Measurements from ENCODE around the gene MX2.
"Not testable (repeated sequence)": the region's sequence is repeated elsewhere in the genome, so short reads cannot be mapped to it uniquely, and the experiment has no call there.

The MX2 gene, protein sequence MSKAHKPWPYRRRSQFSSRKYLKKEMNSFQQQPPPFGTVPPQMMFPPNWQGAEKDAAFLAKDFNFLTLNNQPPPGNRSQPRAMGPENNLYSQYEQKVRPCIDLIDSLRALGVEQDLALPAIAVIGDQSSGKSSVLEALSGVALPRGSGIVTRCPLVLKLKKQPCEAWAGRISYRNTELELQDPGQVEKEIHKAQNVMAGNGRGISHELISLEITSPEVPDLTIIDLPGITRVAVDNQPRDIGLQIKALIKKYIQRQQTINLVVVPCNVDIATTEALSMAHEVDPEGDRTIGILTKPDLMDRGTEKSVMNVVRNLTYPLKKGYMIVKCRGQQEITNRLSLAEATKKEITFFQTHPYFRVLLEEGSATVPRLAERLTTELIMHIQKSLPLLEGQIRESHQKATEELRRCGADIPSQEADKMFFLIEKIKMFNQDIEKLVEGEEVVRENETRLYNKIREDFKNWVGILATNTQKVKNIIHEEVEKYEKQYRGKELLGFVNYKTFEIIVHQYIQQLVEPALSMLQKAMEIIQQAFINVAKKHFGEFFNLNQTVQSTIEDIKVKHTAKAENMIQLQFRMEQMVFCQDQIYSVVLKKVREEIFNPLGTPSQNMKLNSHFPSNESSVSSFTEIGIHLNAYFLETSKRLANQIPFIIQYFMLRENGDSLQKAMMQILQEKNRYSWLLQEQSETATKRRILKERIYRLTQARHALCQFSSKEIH

DNA sequence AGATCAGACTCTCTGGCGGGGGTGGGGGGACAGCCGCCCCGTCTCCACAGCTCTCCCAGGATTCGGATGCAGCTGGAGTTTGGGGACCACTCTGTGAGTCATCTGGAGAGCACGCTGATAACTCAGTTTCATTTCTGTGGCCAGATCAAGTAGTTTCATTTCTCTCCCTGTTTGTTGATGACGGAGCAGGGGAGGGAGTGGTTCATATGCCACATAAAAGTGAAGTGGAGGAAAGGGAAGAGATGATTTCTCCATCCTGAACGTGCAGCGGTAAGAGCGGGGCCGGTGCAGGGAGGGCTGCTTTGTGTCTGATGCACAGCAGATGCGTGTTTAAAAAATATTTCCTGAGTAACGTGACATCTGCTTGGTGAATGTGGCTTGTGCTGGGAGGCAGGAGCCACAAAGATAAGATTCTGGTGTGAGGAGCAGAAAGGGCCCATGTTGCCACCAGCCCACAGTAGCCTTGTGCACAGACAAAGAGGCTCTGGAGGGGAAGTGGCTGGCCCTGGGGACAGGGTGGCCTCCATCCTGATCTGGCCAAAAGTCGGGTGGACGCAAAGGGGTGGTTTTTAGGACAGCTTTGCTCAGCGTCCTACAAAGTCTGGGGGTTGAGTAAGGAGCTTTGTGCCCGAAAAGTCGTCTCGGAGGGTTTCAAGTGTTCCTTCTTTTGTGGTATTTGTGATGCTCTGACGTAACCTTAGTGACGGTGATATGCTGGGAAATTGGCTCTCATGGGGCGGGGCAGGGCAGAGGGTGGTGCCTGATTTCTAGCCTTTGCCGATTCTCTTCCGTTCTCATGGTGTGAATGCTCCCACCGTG lies at the start of gene MX2:
Gene MX2 (plus strand): TSS at position 242 of the 819 bp plus-strand sequence. CDS start 14,880 bp downstream, outside the sequence.
- DNase-seq = peak; percentile 90 to 92

DNA sequence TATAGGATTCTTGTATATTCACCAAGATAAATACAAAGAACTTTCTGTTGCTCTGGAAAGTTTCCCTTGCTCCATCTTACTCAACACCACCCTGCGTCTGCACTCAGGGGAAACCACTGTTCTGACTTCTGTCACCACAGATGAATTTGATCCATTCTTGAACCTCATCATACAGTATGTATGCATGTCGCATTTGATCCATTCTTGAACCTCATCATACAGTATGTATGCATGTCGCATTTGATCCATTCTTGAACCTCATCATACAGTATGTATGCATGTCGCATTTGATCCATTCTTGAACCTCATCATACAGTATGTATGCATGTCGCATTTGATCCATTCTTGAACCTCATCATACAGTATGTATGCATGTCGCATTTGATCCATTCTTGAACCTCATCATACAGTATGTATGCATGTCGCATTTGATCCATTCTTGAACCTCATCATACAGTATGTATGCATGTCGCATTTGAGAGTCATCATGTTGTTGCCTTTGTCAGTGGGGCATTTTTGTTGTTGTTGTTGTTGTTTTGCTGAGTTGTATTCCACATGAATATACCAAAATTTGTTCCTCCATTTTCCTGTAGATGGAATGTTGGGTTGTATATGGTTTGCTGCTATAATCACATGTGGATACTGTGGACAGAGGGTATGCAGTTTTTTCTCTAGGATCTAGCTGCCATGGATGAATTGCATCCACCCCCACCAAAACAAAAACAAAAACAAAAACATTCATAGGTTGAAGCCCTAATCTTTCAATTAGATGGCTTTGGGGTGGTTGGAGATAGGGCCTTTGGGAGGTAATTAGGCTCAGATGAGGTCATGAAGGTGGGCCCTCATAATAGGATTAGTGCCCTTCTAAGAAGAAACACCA lies 48.3 kb upstream of the MX2 start:
- not testable (repeated sequence) for DNase-seq

DNA sequence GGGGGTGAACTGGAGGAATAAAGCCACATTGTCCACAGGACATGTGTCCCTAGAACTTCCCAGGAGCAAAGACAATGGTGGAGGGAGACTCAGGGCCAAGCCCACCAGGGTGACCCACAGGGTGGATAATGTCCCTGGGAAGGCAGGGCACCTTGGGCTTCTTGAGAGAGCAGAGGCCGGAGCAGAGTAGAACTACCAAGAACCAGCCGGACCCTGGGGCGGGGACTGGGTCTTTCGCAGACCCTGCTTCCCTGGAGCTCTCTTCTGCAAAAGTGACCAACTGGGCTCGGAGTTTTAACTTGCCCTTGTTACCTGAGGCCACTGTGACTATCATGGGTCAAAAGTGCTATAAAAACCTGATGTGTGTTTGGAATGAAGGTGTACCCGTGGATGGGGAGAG lies 46.1 kb upstream of the MX2 start:
- DNase-seq = no peak

- DNase-seq = no peak
Observed at GRCh38 chr21:41316200-41317062, 45.4 kb upstream of the MX2 start, which contains the start of gene FAM3B. Gene FAM3B, plus strand, starts transcription at chr21:41316801. Its CDS starts 79 bp downstream, at chr21:41316880.

DNA sequence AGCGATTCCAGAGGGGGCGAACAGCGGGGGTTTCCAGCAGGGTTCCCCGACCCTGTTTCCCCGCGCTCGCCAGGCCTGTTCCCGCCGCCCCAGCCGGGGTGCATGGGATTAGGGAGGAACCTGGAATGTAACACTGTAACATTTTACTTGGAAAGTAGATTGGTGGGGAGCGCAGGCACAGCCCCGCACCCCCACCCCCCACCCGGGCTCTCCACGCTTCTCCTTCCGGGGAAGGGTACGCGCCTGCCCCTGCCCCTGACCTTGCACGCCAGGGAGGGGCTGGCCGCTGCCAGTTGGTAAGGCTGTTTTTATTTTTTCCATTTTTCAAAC lies 44.8 kb upstream of the MX2 start:
- DNase-seq = no peak

DNA sequence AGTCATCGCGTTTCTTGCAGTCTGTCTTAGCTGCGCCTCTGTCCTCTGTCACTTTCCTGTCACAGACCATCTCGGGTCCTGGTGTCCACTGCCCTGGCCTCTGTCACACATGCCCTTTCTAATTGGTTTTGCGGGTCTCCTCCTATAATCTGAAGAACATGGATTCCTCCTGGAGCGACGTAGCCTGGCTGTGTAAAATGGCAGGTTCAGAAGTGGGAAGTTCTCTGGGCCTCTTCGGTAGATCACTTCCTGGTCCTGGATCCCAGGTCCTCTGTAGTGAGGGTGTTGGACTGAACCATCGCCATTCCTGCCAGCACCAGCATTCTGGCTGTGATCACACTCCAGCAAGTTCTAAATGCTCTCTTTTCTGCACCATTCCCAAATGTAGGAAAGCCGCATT lies 44.4 kb upstream of the MX2 start:
- DNase-seq = no peak

- no peak for DNase-seq
Observed at GRCh38 chr21:41318218-41318617, 43.6 kb upstream of the MX2 start.

- DNase-seq = no peak
Observed at GRCh38 chr21:41319273-41319672, 42.6 kb upstream of the MX2 start.

DNA sequence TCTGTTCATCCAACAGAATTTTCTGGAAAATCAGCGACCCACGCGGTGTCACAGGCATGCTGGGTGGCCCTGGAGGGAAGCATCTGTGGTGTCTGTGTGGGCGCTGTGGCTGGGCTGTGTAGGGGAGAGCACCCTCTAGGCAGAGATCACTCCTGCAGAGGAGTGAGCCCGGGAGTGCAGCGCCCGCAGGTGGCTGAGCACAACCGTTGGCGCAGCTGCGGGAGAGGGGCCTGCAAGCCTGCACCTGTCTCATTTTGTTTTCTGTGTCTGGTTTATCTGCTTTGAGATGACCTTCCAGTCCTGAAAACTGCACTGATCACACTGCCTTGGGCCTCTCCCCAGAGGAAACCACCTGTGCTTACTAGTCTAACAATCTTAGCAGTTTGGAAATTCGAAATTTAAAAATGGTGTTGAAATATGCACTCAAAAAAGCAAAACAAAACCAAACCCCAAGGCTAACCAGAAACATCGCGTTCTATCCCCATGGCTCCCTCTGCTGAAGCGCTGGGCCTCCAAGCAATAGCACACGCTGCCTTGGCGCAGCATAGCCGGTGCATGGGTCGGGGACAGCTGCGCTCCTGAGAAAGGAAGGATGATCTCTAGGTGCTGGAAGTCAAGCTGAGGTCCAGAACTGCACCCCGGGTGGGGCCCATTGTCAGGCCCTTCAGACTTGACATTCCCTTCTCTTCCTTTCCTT lies 40.5 kb upstream of the MX2 start:
- DNase-seq = peak in 1 of 2 donors; percentile 2

DNA sequence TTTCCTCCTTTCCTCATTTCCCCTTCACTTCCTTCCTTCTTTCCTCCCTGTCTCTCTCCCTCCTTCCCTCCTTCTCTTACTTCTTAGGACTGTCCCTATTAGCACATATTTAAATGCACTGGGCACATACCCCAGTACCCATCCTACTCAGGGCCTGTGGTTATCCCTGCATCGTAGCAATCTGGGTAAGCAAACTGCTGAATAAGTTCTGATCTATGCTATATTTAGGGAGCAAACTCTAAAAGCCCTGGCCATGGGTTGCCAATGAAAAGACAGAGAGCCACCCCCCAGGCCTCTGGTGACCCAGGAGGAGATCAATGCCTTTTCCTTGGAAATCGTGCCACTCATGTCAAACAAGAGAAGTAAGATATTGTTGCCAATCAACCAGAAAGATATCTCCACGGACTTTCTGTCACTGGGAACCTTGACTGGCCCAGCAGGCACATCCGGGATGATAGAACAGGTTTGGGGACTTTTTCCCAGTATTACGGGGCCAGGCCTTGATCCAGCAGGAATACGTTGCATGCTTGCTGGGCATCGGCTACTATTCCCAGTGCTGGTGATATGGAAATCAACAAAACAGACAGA lies 39.8 kb upstream of the MX2 start:
- DNase-seq = no peak

DNA sequence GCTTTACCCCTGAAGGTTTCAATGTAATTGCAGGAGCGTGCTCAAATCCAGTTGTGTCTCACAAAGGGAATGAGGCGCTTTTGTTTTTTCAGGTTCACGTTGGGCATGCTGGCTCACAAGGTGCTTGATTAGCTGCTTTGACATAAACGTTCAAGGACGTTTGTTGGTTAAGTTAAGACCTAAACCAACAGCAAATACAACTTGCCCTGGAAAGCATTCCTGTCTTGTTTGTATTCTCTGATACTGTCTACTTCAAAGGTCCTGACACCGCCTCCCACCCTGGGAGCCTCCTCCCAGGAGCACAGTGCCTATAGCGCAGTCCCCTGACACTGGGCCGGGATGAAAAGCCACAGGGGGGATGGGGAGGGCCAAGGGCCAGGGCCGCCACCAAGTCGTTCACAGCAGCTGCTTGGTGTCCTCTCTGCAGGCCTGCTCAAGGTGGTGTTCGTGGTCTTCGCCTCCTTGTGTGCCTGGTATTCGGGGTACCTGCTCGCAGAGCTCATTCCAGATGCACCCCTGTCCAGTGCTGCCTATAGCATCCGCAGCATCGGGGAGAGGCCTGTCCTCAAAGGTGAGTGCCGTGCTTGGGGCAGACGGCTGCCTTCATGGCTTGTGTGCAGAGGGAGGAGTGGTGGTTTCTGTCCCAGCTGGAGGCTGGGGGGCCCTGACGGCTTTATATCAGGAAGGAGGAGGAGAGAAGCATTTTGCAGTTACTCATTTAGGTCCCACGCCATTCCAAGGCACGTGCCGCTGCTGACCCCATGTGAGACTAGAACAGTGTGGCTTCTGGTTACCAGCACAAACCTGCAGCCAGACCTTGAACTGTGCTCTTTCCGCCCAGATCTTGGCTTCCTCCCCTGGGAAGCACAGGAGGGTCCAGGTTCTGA lies 39.1 kb upstream of the MX2 start:
- DNase-seq = no peak

- no peak for DNase-seq
Observed at GRCh38 chr21:41325138-41325912, 36.5 kb upstream of the MX2 start.

DNA sequence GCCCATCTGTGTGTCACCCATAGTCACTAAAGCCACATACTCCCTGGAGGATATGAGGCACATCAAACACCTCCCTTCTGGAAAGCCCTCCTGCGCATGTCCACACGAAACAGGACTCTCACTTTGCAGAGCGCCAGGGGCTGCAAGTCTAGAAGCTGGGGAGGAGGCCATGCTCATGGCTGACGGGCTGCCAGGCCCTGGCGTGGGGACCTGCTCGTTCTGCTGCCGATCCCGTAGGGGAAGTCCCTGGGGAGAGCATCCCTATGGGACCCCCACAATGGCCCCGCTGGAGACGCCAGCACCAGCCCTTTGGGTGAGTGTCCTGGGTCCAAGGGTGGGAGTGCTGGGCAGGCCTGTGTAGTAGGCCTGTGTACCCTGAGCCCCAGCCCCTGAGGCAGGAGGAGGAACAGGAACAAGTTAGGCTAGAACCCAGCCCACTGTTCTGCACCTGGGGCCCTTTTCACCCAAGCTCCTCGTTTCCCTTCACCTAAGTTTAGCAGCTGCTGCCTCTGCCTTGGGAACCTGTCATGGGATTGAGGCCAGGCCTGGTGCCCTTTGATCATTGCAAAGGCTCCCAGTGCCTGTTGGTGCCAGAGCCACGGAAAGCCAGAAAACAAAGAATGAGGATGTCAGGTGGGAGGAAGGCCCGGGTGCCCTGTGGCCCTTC lies 35.3 kb upstream of the MX2 start:
- no peak for DNase-seq

DNA sequence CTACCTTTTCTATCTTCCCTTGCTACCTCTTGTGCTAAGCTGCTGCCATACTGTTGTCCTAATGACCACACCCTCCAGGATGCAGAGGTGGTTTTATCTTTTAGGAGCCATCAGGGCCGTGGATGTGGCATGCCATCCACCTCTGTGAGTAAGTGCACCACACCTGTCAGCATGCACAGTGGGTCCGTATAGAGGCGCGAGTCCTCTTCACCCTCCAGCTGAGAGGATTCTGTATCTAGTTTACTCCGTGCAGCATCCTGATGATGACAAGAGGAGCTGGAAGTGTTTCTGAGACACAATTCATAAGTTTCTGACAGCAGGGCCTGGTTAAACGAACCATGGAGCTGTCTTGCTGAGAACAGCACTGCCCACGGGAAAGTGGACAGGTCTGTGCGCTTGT lies 34.1 kb upstream of the MX2 start:
- no peak for DNase-seq

DNA sequence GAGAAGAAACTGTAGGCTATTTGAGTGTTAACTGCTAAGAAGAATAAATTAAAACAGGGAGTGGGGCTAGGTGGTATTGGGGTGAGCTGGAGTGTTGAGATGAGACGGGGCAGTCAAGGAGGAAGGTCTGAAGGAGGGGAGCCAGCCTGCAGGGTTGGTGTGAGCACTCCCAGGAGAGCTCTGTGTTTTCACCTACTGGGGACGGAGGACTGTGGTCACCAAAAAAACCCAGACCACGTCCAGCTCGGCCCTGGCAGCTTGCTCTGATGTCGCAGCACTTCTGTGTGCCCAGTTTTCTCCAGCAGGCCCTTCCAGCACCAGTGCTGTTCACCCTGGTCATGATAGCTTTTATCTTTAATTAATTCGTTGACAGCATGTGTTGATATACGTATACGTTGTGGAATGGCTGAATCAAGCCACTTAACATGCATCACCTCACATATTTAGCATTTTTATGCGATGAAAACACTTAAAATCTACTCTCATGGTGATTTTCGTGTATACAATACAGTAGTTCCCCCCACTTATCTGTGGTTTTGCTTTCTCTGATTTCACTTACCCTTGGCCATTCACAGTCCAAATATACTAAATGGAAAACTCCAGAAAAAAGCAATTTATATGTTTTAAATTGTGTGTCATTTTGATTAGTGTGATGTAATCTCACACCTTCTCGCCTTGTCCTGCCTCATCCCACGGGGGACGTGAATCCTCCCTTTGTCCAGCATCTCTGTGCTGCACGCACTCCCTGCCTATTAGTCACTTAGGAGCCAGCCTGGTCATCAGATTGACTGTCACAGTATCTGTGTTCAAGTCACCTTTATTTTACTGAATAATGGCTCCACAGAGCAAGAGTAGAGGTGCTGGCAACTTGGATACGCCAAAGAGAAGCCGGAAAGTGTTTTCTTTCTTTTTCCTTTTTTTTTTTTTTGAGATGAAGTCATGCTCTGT lies 32.9 kb upstream of the MX2 start:
- DNase-seq = no peak

GRCh38 chr21:41333752-41334151 lies 28.1 kb upstream of the MX2 start:
- no peak for DNase-seq

- no peak for DNase-seq
Observed at GRCh38 chr21:41337515-41337914, 24.3 kb upstream of the MX2 start.

Measured in CD4-positive, alpha-beta T cell treated with Interleukin-4 for 1 hour (primary cell).